GM12892 (cell line): ENCODE results near the gene TMEM253.

Source experiments
- POLR2A ChIP-seq: IDR thresholded peaks from 2 replicates; pipeline ENCODE4 v1.6.1; 2011; ENCODE audit warnings: low read depth, low read length, control low read depth
- POLR2AphosphoS5 ChIP-seq: IDR thresholded peaks from 2 replicates; pipeline ENCODE4 v1.6.1; 2011; ENCODE audit warnings: low read depth, low read length, control low read depth
- TAF1 ChIP-seq: IDR thresholded peaks from 2 replicates; pipeline ENCODE4 v1.6.1; 2011; ENCODE audit warnings: low read depth, mild to moderate bottlenecking, control low read depth, low read length, borderline replicate concordance

GRCh38 chr14:21123429-21123828 is 22.6 kb downstream of the TMEM253 start:
- TF ChIP-seq POLR2A (no peak), TAF1 (no peak), POLR2AphosphoS5 (no peak)
